Nephron (organoid): Measurements from ENCODE around the gene LATS2.
A peak's percentile ranks its signal among the peaks of the same experiment; 100 is the strongest.

ENCODE experiments used
- H3K27ac Mint-ChIP-seq, 3 experiments: 2 replicates each; pipeline ENCODE4 v1.8.0; 2020; ENCODE audit warnings: mixed read lengths in 3 of 3, mild to moderate bottlenecking in 2 of 3, moderate library complexity in 1 of 3
- H3K27me3 Mint-ChIP-seq: 2 replicates; pipeline ENCODE4 v1.8.0; 2021; ENCODE audit warnings: low read depth, mild to moderate bottlenecking, moderate library complexity, mixed read lengths
- H3K36me3 Mint-ChIP-seq: 2 replicates; pipeline ENCODE4 v1.8.0; 2020; ENCODE audit warnings: low read depth, mixed read lengths
- H3K4me1 Mint-ChIP-seq: 2 replicates; pipeline ENCODE4 v1.8.0; 2020; ENCODE audit warnings: mixed read lengths
- H3K4me3 Mint-ChIP-seq, 3 experiments: 2 replicates each; pipeline ENCODE4 v1.8.0; 2020; ENCODE audit warnings: mild to moderate bottlenecking in 3 of 3, mixed read lengths in 3 of 3, moderate library complexity in 2 of 3
- H3K9me3 Mint-ChIP-seq: 2 replicates; pipeline ENCODE4 v1.8.0; 2020; ENCODE audit warnings: mixed read lengths
- CTCF ChIP-seq, 3 experiments: fragments of 200-600 bp; sonication (generic); IDR thresholded peaks; one replicate each; pipeline ENCODE4 v1.5.0; 2021; ENCODE audit warnings: antibody characterized with exemption in 3 of 3; ENCODE audit not compliant: unreplicated experiment in 3 of 3

The LATS2 gene

DNA sequence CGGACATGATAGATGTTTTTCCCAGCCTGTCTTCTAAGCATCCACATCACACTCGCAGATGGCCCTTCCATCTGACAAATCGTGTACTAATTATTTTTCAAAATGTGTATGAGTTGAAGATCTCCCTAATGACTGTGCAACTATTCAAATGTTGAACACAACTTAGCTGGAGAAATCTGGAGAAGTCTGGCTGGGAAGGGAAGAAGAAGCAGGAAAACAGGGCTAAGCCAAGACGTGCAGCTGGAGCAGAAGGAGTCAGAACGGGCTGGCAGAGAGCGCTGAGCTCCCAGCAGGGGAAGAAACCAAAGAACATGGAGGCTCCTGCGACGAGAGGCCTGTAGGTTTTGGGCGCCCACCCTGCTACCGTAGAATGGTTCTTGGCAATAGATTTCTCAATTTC is 13.2 kb upstream of the LATS2 start:
- TF ChIP-seq CTCF (IDR thresholded peaks at IDR 0.05; ENCODE audit: unreplicated experiment in 3 of 3) = no peak
- Mint-ChIP-seq H3K4me1 (peaks cover 28% of the 10 kb centered on the region), H3K9me3 (no peaks in the 10 kb centered on the region)

DNA sequence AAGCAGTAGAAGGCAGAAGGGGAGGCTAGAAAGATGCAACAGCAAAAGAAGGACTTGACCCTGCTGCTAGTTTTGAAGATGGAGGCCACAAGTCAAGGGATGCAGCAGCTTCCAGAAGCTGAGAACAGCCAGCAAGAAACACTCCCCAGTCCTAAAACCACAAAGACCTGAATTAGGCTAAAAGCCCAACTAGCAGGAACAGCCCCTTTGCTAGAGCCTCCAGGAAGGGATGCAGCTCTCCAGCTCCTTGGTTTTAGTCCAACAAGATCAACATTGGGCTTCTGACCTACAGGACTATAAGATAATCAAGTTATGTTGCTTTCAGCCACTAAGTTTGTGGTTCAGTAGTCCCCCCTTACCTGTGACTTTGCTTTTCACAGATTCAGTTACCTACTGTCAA is 10.5 kb upstream of the LATS2 start:
- H3K36me3 Mint-ChIP-seq = no peaks in the 10 kb centered on the region
- no peak overlapping the region for H3K4me3 Mint-ChIP-seq
- H3K9me3 Mint-ChIP-seq = no peaks in the 10 kb centered on the region
- peak overlapping the region in 1 of 3 experiments; percentile 18 for H3K27ac Mint-ChIP-seq
- TF ChIP-seq CTCF (IDR thresholded peaks at IDR 0.05; ENCODE audit: unreplicated experiment in 3 of 3) = no peak
- H3K27me3 Mint-ChIP-seq = peaks cover 12% of the 10 kb centered on the region
- H3K4me1 Mint-ChIP-seq = peaks cover 17% of the 10 kb centered on the region

More for the DNA sequence above, 13.2 kb upstream of the LATS2 start:
- Mint-ChIP-seq H3K27ac (peak overlapping the region in 2 of 3 experiments; percentile 69 to 77), H3K4me3 (peak overlapping the region; percentile 69 to 84 (median 80)), H3K27me3 (peaks cover 12% of the 10 kb centered on the region), H3K36me3 (no peaks in the 10 kb centered on the region)

- Mint-ChIP-seq H3K4me3 (no peak overlapping the region), H3K27ac (no peak overlapping the region), H3K27me3 (peaks cover 12% of the 10 kb centered on the region), H3K4me1 (peaks cover 17% of the 10 kb centered on the region), H3K9me3 (no peaks in the 10 kb centered on the region), H3K36me3 (no peaks in the 10 kb centered on the region)
- no peak for TF ChIP-seq CTCF (IDR thresholded peaks at IDR 0.05; ENCODE audit: unreplicated experiment in 3 of 3)
These were observed 9.6 kb upstream of the LATS2 start for GRCh38 chr13:21071015-21071414.

DNA sequence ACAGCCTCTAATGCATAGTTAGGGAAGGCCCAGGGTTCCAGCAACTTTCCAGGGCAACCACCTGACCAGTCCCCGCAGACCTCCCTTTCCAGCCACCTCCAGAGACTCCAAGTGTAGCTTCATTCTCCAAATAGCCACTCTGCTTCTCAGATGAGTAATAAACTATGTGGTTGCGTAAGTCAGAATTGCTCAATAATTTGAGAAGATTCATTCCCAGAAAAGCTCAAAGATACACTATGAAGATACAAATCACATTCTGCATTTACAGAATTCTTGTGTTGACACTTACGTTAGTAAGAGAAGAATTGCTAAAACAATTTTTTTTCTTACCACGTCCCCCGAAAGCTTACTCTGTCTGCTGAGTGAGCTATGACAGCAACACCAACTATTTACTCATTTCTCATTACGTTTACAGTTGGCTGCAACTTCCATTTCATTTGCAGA is 8.2 kb upstream of the LATS2 start:
- Mint-ChIP-seq H3K36me3 (no peaks in the 10 kb centered on the region), H3K4me3 (no peak overlapping the region), H3K27me3 (peaks cover 7% of the 10 kb centered on the region), H3K4me1 (peaks cover 8% of the 10 kb centered on the region), H3K9me3 (no peaks in the 10 kb centered on the region), H3K27ac (no peak overlapping the region)
- TF ChIP-seq CTCF (IDR thresholded peaks at IDR 0.05; ENCODE audit: unreplicated experiment in 3 of 3) = no peak

DNA sequence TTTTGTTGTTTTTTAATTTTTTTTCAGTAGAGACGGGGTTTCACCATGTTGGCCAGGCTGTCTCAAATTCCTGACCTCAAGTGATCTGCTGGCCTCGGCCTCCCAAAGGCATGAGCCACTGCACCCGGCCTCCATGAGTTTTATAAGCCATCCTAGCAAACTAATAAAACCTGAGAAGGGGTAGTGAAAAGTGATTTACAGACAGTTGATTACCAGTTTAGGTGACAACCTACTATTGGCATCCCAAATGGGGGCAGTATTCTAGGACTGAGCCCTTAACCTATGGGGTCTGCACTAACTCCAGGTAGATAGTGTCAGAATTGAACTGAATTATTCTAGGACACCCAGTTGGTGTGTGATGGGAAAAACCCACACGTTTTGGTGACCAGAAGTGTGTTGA is 6.5 kb upstream of the LATS2 start:
- H3K27ac Mint-ChIP-seq = no peak overlapping the region

More for the DNA sequence above, 6.5 kb upstream of the LATS2 start:
- Mint-ChIP-seq H3K4me3 (no peak overlapping the region), H3K36me3 (no peaks in the 10 kb centered on the region), H3K9me3 (no peaks in the 10 kb centered on the region), H3K4me1 (peaks cover 5% of the 10 kb centered on the region), H3K27me3 (peaks cover 3% of the 10 kb centered on the region)
- no peak for TF ChIP-seq CTCF (IDR thresholded peaks at IDR 0.05; ENCODE audit: unreplicated experiment in 3 of 3)
